Activated CD4-positive, CD25-positive, alpha-beta regulatory T cell treated with anti-CD3 and anti-CD28 coated beads, Interleukin-2, amount 50 U/mL, for 16 hours (primary cell): ENCODE results near the gene SLCO2A1.

Source experiments
- DNase-seq: peaks from one replicate; pipeline ENCODE4 v3.0.0-alpha.2; 2020; ENCODE audit warnings: low read depth, low spot score

The SLCO2A1 gene

GRCh38 chr3:133980550-133980949 is 49.2 kb downstream of the SLCO2A1 start:
- no peak for DNase-seq

GRCh38 chr3:133980035-133980434 is 49.7 kb downstream of the SLCO2A1 start:
- no peak for DNase-seq

- no peak for DNase-seq
Measured at GRCh38 chr3:133979553-133979952, 50.2 kb downstream of the SLCO2A1 start.

GRCh38 chr3:133977568-133977967 is 52.2 kb downstream of the SLCO2A1 start:
- DNase-seq, result no peak

- no peak for DNase-seq
Measured at GRCh38 chr3:133973249-133973980, 56.3 kb downstream of the SLCO2A1 start.

GRCh38 chr3:133972156-133972555 is 57.6 kb downstream of the SLCO2A1 start:
- DNase-seq, result no peak

- no peak for DNase-seq
Measured at GRCh38 chr3:133970916-133971315, 58.8 kb downstream of the SLCO2A1 start.

GRCh38 chr3:133970339-133970738 is 59.4 kb downstream of the SLCO2A1 start:
- DNase-seq, result no peak

GRCh38 chr3:133967992-133968892 is 61.5 kb downstream of the SLCO2A1 start:
- no peak for DNase-seq

GRCh38 chr3:133966954-133967353 is 62.8 kb downstream of the SLCO2A1 start:
- DNase-seq, result no peak

GRCh38 chr3:133965906-133966305 is 63.8 kb downstream of the SLCO2A1 start:
- DNase-seq, result no peak

GRCh38 chr3:133965013-133965570 is 64.6 kb downstream of the SLCO2A1 start:
- DNase-seq, result no peak

- DNase-seq, result no peak
Measured at GRCh38 chr3:133964547-133964946, 65.2 kb downstream of the SLCO2A1 start.

GRCh38 chr3:133963657-133964396 is 65.9 kb downstream of the SLCO2A1 start:
- DNase-seq, result no peak

GRCh38 chr3:133962849-133963248 is 66.9 kb downstream of the SLCO2A1 start:
- DNase-seq, result no peak

- no peak for DNase-seq
Measured at GRCh38 chr3:133958071-133958805, 71.5 kb downstream of the SLCO2A1 start.

- DNase-seq, result no peak
Measured at GRCh38 chr3:133956982-133957381, 72.7 kb downstream of the SLCO2A1 start.

GRCh38 chr3:133956353-133956752 is 73.4 kb downstream of the SLCO2A1 start:
- no peak for DNase-seq

- no peak for DNase-seq
Measured at GRCh38 chr3:133955892-133956291, 73.8 kb downstream of the SLCO2A1 start.

- DNase-seq, result no peak
Measured at GRCh38 chr3:133954717-133955360, 74.9 kb downstream of the SLCO2A1 start.

- DNase-seq, result no peak
Measured at GRCh38 chr3:133953297-133953696, 76.4 kb downstream of the SLCO2A1 start.
